ENCODE results near the gene RNF145.

RNF145 gene

DNA sequence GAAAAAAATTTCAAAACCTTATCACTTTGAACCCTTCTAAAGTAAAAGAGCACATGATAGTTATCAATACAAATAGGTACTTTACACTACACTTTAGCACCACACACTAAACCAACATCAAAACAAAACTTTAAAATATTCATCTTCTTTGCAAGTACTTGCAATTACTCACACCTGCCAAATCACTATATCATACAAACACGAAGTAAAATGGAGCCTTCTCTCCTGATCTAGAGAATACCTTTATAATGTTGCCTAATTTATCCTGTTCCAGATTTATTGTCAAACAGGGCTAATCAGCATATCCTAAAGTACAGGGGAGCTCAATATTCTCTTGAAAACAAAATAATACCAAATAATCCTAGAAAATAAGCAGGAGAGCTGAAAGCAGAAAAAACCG lies 3.0 kb downstream of the RNF145 start:
- DNase-seq (ENCODE audit: low spot score): no peak
- peak overlapping the region; percentile 95 for H3K4me3 ChIP-seq
- TF ChIP-seq, protein P1, sequence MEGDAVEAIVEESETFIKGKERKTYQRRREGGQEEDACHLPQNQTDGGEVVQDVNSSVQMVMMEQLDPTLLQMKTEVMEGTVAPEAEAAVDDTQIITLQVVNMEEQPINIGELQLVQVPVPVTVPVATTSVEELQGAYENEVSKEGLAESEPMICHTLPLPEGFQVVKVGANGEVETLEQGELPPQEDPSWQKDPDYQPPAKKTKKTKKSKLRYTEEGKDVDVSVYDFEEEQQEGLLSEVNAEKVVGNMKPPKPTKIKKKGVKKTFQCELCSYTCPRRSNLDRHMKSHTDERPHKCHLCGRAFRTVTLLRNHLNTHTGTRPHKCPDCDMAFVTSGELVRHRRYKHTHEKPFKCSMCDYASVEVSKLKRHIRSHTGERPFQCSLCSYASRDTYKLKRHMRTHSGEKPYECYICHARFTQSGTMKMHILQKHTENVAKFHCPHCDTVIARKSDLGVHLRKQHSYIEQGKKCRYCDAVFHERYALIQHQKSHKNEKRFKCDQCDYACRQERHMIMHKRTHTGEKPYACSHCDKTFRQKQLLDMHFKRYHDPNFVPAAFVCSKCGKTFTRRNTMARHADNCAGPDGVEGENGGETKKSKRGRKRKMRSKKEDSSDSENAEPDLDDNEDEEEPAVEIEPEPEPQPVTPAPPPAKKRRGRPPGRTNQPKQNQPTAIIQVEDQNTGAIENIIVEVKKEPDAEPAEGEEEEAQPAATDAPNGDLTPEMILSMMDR (IDR thresholded peaks at IDR 0.05): no peak
- peak overlapping the region; percentile 79 to 95 for H3K27ac ChIP-seq

DNA sequence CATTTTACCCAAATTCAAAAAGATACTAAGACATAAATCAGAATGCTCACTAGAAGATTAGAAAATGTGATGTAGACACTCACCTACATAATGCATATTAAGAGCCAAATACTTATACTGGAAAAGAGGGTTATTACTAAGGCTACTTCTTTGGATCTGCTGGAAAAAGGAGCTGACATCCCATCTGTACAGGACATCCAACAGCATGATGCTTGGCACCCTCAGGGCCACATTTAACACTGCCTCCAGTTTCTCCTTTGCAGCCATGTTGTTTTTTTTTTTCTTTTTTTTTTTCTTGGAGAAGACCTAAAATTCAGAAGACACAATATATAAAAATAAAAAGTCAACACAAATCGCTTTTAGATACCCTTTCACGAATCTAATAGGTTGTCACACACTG lies 6.0 kb downstream of the RNF145 start:
- DNase-seq (ENCODE audit: low spot score): no peak
- Histone ChIP-seq H3K27ac (no peak overlapping the region), H3K4me3 (no peak overlapping the region)
- TF ChIP-seq, protein P1 (IDR thresholded peaks at IDR 0.05): no peak

DNA sequence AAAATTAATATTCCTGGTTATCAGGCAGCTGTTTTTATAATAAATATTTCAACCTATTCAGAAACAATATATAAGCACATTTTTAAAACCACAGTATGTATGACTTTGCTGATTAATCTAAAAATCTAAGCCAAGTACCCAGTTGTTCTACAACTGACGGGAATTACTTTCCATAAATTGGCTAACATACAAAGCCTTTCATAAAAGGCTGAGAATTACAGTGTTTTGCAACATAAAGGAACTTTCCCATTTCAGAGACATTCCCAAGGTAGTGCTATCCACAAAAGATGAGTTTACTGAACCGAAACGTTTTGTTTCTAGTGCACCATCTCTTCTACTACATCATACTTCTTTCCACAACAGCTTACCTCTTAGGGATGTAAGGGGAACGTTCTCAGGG lies 7.2 kb downstream of the RNF145 start:
- Histone ChIP-seq H3K4me3 (no peak overlapping the region), H3K27ac (no peak overlapping the region)
- no peak for DNase-seq (ENCODE audit: low spot score)
- TF ChIP-seq, protein P1 (IDR thresholded peaks at IDR 0.05): no peak

DNA sequence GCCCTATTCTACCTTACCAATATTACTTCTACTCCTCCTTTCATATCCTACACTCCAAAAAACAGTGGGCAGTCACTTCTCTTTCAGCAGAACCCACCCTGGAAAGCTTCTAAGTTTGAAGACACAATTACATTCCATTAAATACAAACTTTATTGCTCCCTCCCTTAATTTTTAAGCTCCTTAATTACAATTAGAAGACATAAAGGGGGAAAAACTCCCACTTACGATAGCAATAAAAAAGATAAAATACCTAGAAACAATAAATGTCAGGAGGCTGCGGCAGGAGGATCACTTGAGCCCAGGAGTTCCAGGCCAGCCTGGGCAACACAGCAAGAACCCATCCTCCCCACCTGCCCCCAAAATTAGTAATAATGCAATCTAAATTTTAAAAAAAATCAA lies 9.6 kb downstream of the RNF145 start:
- H3K4me3 ChIP-seq: no peak overlapping the region
- TF ChIP-seq, protein P1 (IDR thresholded peaks at IDR 0.05): no peak
- no peak for DNase-seq (ENCODE audit: low spot score)
- H3K27ac ChIP-seq: no peak overlapping the region

DNA sequence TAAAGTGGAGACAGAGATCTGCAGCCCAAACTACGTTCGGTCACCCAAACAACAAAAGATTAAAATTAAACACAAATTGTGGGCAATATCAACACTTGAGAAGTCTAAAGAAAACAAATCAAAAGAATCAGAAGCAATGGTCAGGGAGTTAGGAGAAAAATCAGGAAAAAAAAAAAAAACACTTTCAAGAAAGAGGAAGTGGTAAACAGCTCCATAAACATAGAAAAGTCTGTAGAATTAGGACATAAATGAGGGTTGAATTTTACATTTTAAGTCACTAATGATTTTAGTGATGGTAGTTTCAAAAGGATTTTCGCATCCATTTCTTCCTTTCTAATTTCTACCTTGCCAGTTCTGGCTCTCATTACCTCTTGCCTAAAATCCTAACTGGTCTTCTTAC lies 10.1 kb downstream of the RNF145 start:
- DNase-seq (ENCODE audit: low spot score): no peak
- Histone ChIP-seq H3K4me3 (no peak overlapping the region), H3K27ac (no peak overlapping the region)
- TF ChIP-seq, protein P1 (IDR thresholded peaks at IDR 0.05): no peak

DNA sequence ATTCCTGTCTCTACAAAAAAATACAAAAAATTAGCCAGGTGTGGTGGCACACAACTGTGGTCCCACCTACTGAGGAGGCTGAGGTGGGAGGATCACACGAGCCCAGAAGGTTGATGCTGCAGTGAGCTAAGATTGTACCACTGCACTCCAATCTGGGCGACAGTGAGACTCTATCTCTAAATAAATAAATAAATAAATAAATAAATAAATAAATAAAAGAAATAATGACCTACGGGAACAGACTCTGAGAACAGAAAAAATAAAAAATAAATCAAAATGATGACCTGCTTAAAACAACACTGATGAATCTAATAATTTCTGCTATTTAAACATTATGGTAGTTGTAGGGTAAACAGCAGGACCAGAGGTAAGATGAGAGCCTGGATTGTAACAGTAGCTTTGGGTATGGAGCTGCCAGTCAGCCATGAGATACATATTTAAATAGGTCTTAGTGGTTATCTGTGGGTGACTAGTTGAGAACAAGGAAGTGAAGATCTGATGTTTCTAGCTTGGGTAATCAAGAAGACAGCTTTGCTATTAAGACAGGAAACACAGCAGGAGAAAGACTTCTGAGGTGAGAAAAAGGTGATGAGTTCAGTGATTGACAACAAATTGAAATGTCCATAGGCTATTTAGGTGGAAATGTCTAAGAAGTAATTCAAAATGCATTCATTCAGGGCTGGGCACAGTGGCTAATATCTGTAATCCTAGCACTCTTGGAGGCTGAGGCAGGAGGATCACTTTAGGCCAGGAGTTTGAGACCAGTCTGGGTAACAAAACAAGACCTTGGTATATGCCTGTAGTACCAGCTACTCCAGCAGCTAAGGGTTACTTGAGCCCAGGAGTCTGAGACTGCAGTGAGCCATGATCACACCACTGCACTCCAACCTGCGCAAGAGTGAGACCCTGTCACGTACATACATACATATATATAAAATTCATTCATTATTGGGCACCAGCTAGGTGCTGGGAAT lies 11.0 kb downstream of the RNF145 start:
- TF ChIP-seq, protein P1 (IDR thresholded peaks at IDR 0.05): no peak
- Histone ChIP-seq H3K4me3 (no peak overlapping the region), H3K27ac (no peak overlapping the region)
- DNase-seq (ENCODE audit: low spot score): no peak

DNA sequence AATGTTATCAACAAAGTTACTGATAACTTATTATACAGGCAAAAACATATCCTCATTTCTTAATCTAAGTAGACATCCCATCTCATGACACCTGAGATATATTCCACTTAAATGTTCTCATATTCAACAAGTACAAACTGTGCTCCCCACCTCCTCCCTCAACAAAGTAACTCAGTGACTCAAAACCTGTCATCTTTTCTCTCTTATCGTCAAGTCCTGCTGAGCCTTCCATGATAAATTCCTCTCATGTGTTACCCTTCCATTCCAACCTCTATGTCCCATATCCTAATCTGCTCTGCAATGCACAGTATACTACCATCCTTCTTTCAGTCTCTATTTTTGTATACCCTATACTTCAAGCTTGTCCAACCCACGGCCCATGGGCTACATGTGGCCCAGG lies 13.6 kb downstream of the RNF145 start:
- TF ChIP-seq, protein P1 (IDR thresholded peaks at IDR 0.05): no peak
- DNase-seq (ENCODE audit: low spot score): no peak
- Histone ChIP-seq H3K4me3 (no peak overlapping the region), H3K27ac (no peak overlapping the region)

Measured in coronary artery (tissue), 2 donors.